ENCODE data around the gene TMEM129.

DNA sequence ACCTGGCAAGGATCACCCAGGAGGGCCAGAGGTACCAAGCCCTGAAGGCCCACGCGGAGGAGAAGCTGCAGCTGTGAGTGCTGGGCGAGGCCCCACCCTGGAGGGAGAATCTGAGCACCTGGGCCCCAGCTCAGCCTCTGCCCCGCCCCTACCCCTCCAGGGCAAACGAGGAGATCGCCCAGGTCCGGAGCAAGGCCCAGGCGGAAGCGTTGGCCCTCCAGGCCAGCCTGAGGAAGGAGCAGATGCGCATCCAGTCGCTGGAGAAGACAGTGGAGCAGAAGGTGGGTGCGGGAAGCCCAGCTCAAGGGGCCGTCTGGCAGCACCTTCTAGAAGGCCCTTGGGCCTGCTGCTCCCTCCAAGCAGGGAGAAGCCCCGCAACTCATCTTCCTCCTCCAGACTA is 23.4 kb upstream of the TMEM129 start:
- TF ChIP-seq, protein P1, sequence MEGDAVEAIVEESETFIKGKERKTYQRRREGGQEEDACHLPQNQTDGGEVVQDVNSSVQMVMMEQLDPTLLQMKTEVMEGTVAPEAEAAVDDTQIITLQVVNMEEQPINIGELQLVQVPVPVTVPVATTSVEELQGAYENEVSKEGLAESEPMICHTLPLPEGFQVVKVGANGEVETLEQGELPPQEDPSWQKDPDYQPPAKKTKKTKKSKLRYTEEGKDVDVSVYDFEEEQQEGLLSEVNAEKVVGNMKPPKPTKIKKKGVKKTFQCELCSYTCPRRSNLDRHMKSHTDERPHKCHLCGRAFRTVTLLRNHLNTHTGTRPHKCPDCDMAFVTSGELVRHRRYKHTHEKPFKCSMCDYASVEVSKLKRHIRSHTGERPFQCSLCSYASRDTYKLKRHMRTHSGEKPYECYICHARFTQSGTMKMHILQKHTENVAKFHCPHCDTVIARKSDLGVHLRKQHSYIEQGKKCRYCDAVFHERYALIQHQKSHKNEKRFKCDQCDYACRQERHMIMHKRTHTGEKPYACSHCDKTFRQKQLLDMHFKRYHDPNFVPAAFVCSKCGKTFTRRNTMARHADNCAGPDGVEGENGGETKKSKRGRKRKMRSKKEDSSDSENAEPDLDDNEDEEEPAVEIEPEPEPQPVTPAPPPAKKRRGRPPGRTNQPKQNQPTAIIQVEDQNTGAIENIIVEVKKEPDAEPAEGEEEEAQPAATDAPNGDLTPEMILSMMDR (IDR thresholded peaks at IDR 0.05 in 2 of 3, conservative IDR thresholded peaks at IDR 0.05 in 1 of 3; ENCODE audit: control insufficient read depth in 2 of 3, extremely low read depth in 1 of 3, insufficient read depth in 1 of 3, low read depth in 3 of 3, low read length in 3 of 3): no peak
- TF ChIP-seq CBFB (IDR thresholded peaks at IDR 0.05; ENCODE audit: low read depth) (no peak), CBX3 (IDR thresholded peaks at IDR 0.05; ENCODE audit: borderline replicate concordance, low read depth) (no peak), EZH2 (IDR thresholded peaks at IDR 0.05; ENCODE audit: borderline replicate concordance, control insufficient read depth, low read depth, low read length) (no peak), SREBF2 (IDR thresholded peaks at IDR 0.05; ENCODE audit: low read length) (no peak), SMC3 (IDR thresholded peaks at IDR 0.05; ENCODE audit: borderline replicate concordance, low read length) (no peak), POLR2A (IDR thresholded peaks at IDR 0.05; ENCODE audit: low read depth, low read length) (no peak; the same call in 1 of the 2 replicates), ZNF24 (IDR thresholded peaks at IDR 0.05) (no peak), ZBED1 (IDR thresholded peaks at IDR 0.05; ENCODE audit: borderline replicate concordance) (no peak), NRF1 (conservative IDR thresholded peaks at IDR 0.05; ENCODE audit: low read depth, low read length) (no peak)
- TF ChIP-seq, protein P2, sequence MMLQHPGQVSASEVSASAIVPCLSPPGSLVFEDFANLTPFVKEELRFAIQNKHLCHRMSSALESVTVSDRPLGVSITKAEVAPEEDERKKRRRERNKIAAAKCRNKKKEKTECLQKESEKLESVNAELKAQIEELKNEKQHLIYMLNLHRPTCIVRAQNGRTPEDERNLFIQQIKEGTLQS (IDR thresholded peaks at IDR 0.05; ENCODE audit: borderline replicate concordance, extremely low read depth, low read depth, low read length): no peak

Measured in GM12878 (cell line).